HCT116 (cell line): ENCODE results near the gene CMTM6. TPM values are rescaled to one million over a fixed set of nuclear protein-coding genes. Genes with fewer than 3 reads are reported as not detected.

Source experiments
- ATAC-seq: fragments of 200-7000 bp; cut with Tn5 transposase; 2 replicates; pipeline ENCODE4 v1.9.1; 2020; ENCODE audit warnings: mild to moderate bottlenecking, moderate library complexity
- BruUV-seq: library from RNA; stranded (reverse); fragments of 400-500 nt; replicated peaks from 2 replicates; lab custom pipeline; 2021; lab: Mats Ljungman, UMichigan
- CTCF ChIA-PET: fragments of 300-600 bp; sonication (Branson Sonifier 250); formaldehyde crosslinking; loops from one replicate; lab custom pipeline; 2021; ENCODE audit warnings: antibody characterized with exemption; lab: Charles Lee
- POLR2A ChIA-PET: fragments of 300-600, 350-600 bp; sonication (Branson Sonifier 250); formaldehyde crosslinking; loops from one replicate; lab custom pipeline; 2021; ENCODE audit warnings: antibody characterized with exemption; lab: Charles Lee
- RAD21 ChIA-PET, 2 experiments: fragments of 300-600 bp; sonication (Branson Sonifier 250); formaldehyde crosslinking; loops; one replicate each; lab custom pipeline; 2023; ENCODE audit warnings: low total read pairs in 2 of 2; ENCODE audit not compliant: uncharacterized antibody in 2 of 2, unreplicated experiment in 2 of 2, low non-redundant PET in 1 of 2; lab: Charles Lee
- DNase-seq: peaks from one replicate; pipeline ENCODE4 v3.0.0-alpha.2; 2010; ENCODE audit warnings: low read depth, low spot score
- H2AFZ ChIP-seq: fragments of 200-600 bp; shearing (Covaris generic), sonication (generic); 2 replicates; pipeline ENCODE4 v1.6.1; 2017; ENCODE audit warnings: low read depth, mixed run types, mixed read lengths, antibody characterized with exemption, low read length; ENCODE audit not compliant: poor library complexity, severe bottlenecking
- H3K27ac ChIP-seq: 2 replicates; pipeline ENCODE4 v1.5.1; 2012; ENCODE audit warnings: low read depth, low read length
- H3K27me3 ChIP-seq: fragments of 200-600 bp; sonication (generic); 2 replicates; pipeline ENCODE4 v1.6.1; 2016; ENCODE audit warnings: mixed run types, low read length, mixed read lengths; ENCODE audit not compliant: insufficient read depth
- H3K36me3 ChIP-seq, 2 experiments: fragments of 200-500 bp in 1 of 2; fragments of 200-600 bp in 1 of 2; sonication (Bioruptor generic) in 1 of 2; sonication (generic) in 1 of 2; 2 replicates each; pipeline versions ENCODE4 v1.5.1 to v1.6.1; 2014 to 2016; ENCODE audit warnings: low read length in 2 of 2, inconsistent platforms in 1 of 2, mixed read lengths in 1 of 2, mixed run types in 1 of 2; ENCODE audit not compliant: insufficient read depth in 2 of 2, control insufficient read depth in 1 of 2
- H3K4me1 ChIP-seq, 2 experiments: fragments of 200-600 bp in 1 of 2; sonication (generic) in 1 of 2; 2 replicates each; pipeline versions ENCODE4 v1.5.1 to v1.6.1; 2012 to 2017; ENCODE audit warnings: low read length in 2 of 2, inconsistent platforms in 1 of 2, mild to moderate bottlenecking in 1 of 2, mixed read lengths in 1 of 2, mixed run types in 1 of 2, moderate library complexity in 1 of 2; ENCODE audit not compliant: insufficient read depth in 2 of 2, control insufficient read depth in 1 of 2
- H3K4me2 ChIP-seq: fragments of 200-600 bp; sonication (generic); 2 replicates; pipeline ENCODE4 v1.6.1; 2017; ENCODE audit warnings: mixed run types, low read length, mixed read lengths
- H3K4me3 ChIP-seq, 2 experiments: fragments of 200-600 bp in 1 of 2; sonication (generic) in 1 of 2; replicated peaks in 1 of 2; 2 replicates each; pipeline ENCODE4 v1.5.1; 2011 to 2016; ENCODE audit warnings: low read length in 2 of 2, control low read depth in 1 of 2, low read depth in 1 of 2, mild to moderate bottlenecking in 1 of 2, mixed read lengths in 1 of 2, mixed run types in 1 of 2
- H3K79me2 ChIP-seq: fragments of 200-600 bp; sonication (generic); 2 replicates; pipeline ENCODE4 v1.6.1; 2017; ENCODE audit warnings: mild to moderate bottlenecking, mixed run types, low read length, moderate library complexity, mixed read lengths; ENCODE audit not compliant: insufficient read depth
- H3K9ac ChIP-seq: fragments of 200-600 bp; sonication (generic); 2 replicates; pipeline ENCODE4 v1.6.1; 2016; ENCODE audit warnings: low read length, mixed read lengths
- H3K9me2 ChIP-seq: fragments of 200-600 bp; sonication (generic), shearing (Covaris generic); 2 replicates; pipeline ENCODE4 v1.6.1; 2017; ENCODE audit warnings: mixed run types, mild to moderate bottlenecking, moderate library complexity; ENCODE audit not compliant: insufficient read depth
- H3K9me3 ChIP-seq, 2 experiments: fragments of 200-500 bp in 1 of 2; fragments of 200-600 bp in 1 of 2; sonication (Bioruptor generic) in 1 of 2; sonication (generic) in 1 of 2; 2 replicates each; pipeline ENCODE4 v1.6.1; 2014 to 2017; ENCODE audit warnings: low read length in 2 of 2, mixed read lengths in 2 of 2, inconsistent platforms in 1 of 2, low read depth in 1 of 2, mild to moderate bottlenecking in 1 of 2, mixed run types in 1 of 2, moderate library complexity in 1 of 2; ENCODE audit not compliant: control insufficient read depth in 1 of 2, insufficient read depth in 1 of 2
- H4K20me1 ChIP-seq: fragments of 200-600 bp; sonication (generic), shearing (Covaris generic); 2 replicates; pipeline ENCODE4 v1.6.1; 2017; ENCODE audit warnings: mixed run types, mild to moderate bottlenecking, moderate library complexity; ENCODE audit not compliant: insufficient read depth
- CBX3 ChIP-seq: IDR thresholded peaks from 2 replicates; pipeline ENCODE4 v1.6.1; 2012; ENCODE audit warnings: low read depth
- EGR1 ChIP-seq: IDR thresholded peaks from 2 replicates; pipeline ENCODE4 v1.6.1; 2012; ENCODE audit warnings: low read depth
- ELF1 ChIP-seq: IDR thresholded peaks from 2 replicates; pipeline ENCODE4 v1.6.1; 2012; ENCODE audit warnings: low read depth, borderline replicate concordance
- EZH2 ChIP-seq: fragments of 200-600 bp; sonication (generic); IDR thresholded peaks from 2 replicates; pipeline ENCODE4 v1.6.1; 2017; ENCODE audit warnings: antibody characterized with exemption, mixed run types
- EZH2phosphoT487 ChIP-seq: fragments of 200-600 bp; IDR thresholded peaks from 2 replicates; pipeline ENCODE4 v1.6.1; 2018; ENCODE audit warnings: antibody characterized with exemption, borderline replicate concordance
- POLR2A ChIP-seq: IDR thresholded peaks from 2 replicates; pipeline ENCODE4 v1.7.0; 2011; ENCODE audit warnings: borderline replicate concordance; ENCODE audit not compliant: insufficient read depth, insufficient read length; ENCODE audit errors: extremely low read depth
- POLR2AphosphoS5 ChIP-seq: IDR thresholded peaks from 2 replicates; pipeline ENCODE4 v1.6.1; 2011; ENCODE audit warnings: mild to moderate bottlenecking, low read depth, low read length, moderate library complexity
- SP1 ChIP-seq: IDR thresholded peaks from 2 replicates; pipeline ENCODE4 v1.6.1; 2012; ENCODE audit warnings: low read depth
- YY1 ChIP-seq: IDR thresholded peaks from 2 replicates; pipeline ENCODE4 v1.6.1; 2011; ENCODE audit warnings: low read length, low read depth, moderate library complexity, mild to moderate bottlenecking; ENCODE audit not compliant: insufficient replicate concordance; ENCODE audit errors: extremely low read depth
- ZFX ChIP-seq: fragments of 450-650 bp; IDR thresholded peaks from 2 replicates; pipeline ENCODE4 v1.6.1; 2017
- ZNF274 ChIP-seq: fragments of 200-500 bp; sonication (Bioruptor generic); IDR thresholded peaks from 2 replicates; pipeline ENCODE4 v1.6.1; 2014; ENCODE audit warnings: mild to moderate bottlenecking, low read depth, low read length, inconsistent platforms
- intact Hi-C: fragments of 100-400 bp; cut with micrococcal nuclease; formaldehyde crosslinking; loops from 2 replicates; pipeline ENCODE4 v1.10.0; 2022
- total RNA-seq: library from RNA; stranded (reverse); gene quantifications from one replicate; pipeline ENCODE4 v1.2.1, GENCODE V29; 2021; ENCODE audit not compliant: unreplicated experiment
- TF ChIP-seq, protein P1 (sequence below): IDR thresholded peaks from 2 replicates; pipeline ENCODE4 v1.6.1; 2012
- TF ChIP-seq, protein P2 (sequence below), 3 experiments: fragments of 200-600 bp in 1 of 3; sonication (generic) in 1 of 3; IDR thresholded peaks in 2 of 3; conservative IDR thresholded peaks in 1 of 3; 2 replicates each; pipeline ENCODE4 v1.5.1; 2012 to 2017; ENCODE audit warnings: low read depth in 2 of 3, low read length in 2 of 3, antibody characterized with exemption in 1 of 3, borderline replicate concordance in 1 of 3, control low read depth in 1 of 3, mild to moderate bottlenecking in 1 of 3, mixed read lengths in 1 of 3, mixed run types in 1 of 3, moderate library complexity in 1 of 3; ENCODE audit not compliant: insufficient read depth in 1 of 3
- TF ChIP-seq, protein P3 (sequence below): IDR thresholded peaks from 2 replicates; pipeline ENCODE4 v1.6.1; 2012; ENCODE audit warnings: low read depth

Gene CMTM6
- total RNA-seq, 1 experiment from 2014 or later: 41.1 TPM

DNA sequence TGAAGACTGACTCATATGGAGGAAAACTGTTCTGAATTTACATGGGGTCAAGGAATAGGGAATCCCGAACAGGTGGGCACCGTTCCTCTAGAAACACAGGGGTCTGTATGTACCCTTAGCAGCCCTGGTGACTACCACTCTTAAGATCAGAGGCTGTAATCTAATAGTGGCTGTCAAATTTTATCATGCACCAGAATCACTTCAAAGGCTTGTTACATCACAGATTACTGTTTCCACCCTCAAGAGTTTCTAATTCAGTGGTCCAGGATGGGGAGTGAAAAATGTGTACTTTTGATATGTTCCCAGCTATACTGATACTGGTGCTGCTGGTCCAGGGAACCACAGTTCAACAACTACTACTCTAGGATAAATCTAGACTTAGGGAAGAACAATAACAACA lies 40.2 kb upstream of the CMTM6 start:
- Histone ChIP-seq H3K9me2 (no peaks in the 10 kb centered on the region), H3K4me3 (no peak overlapping the region), H3K4me1 (peaks cover 8 to 11% of the 10 kb centered on the region in 2 experiments), H3K79me2 (peaks cover 44% of the 10 kb centered on the region), H3K27me3 (no peaks in the 10 kb centered on the region), H3K36me3 (no peaks in the 10 kb centered on the region), H3K27ac (no peak overlapping the region), H2AFZ (no peak overlapping the region), H3K9ac (no peak overlapping the region), H3K9me3 (no peaks in the 10 kb centered on the region), H3K4me2 (no peak overlapping the region; the same call in 1 of the 2 replicates), H4K20me1 (peaks cover 4% of the 10 kb centered on the region; the same call in 1 of the 2 replicates)
- BruUV-seq: no TSS peak
- ChIA-PET CTCF (no interaction called here), RAD21 (no interaction called here), POLR2A (no interaction called here)
- TF ChIP-seq ZNF274: no peak
- TF ChIP-seq EGR1: no peak
- TF ChIP-seq EZH2phosphoT487: no peak
- TF ChIP-seq EZH2: no peak
- TF ChIP-seq, protein P1, sequence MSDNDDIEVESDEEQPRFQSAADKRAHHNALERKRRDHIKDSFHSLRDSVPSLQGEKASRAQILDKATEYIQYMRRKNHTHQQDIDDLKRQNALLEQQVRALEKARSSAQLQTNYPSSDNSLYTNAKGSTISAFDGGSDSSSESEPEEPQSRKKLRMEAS: no peak
- TF ChIP-seq YY1: no peak
- TF ChIP-seq, protein P2, sequence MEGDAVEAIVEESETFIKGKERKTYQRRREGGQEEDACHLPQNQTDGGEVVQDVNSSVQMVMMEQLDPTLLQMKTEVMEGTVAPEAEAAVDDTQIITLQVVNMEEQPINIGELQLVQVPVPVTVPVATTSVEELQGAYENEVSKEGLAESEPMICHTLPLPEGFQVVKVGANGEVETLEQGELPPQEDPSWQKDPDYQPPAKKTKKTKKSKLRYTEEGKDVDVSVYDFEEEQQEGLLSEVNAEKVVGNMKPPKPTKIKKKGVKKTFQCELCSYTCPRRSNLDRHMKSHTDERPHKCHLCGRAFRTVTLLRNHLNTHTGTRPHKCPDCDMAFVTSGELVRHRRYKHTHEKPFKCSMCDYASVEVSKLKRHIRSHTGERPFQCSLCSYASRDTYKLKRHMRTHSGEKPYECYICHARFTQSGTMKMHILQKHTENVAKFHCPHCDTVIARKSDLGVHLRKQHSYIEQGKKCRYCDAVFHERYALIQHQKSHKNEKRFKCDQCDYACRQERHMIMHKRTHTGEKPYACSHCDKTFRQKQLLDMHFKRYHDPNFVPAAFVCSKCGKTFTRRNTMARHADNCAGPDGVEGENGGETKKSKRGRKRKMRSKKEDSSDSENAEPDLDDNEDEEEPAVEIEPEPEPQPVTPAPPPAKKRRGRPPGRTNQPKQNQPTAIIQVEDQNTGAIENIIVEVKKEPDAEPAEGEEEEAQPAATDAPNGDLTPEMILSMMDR (IDR thresholded peaks at IDR 0.05 in 2 of 3, conservative IDR thresholded peaks at IDR 0.05 in 1 of 3; ENCODE audit: borderline replicate concordance in 1 of 3, insufficient read depth in 1 of 3, low read depth in 2 of 3, low read length in 2 of 3): no peak
- TF ChIP-seq, protein P3, sequence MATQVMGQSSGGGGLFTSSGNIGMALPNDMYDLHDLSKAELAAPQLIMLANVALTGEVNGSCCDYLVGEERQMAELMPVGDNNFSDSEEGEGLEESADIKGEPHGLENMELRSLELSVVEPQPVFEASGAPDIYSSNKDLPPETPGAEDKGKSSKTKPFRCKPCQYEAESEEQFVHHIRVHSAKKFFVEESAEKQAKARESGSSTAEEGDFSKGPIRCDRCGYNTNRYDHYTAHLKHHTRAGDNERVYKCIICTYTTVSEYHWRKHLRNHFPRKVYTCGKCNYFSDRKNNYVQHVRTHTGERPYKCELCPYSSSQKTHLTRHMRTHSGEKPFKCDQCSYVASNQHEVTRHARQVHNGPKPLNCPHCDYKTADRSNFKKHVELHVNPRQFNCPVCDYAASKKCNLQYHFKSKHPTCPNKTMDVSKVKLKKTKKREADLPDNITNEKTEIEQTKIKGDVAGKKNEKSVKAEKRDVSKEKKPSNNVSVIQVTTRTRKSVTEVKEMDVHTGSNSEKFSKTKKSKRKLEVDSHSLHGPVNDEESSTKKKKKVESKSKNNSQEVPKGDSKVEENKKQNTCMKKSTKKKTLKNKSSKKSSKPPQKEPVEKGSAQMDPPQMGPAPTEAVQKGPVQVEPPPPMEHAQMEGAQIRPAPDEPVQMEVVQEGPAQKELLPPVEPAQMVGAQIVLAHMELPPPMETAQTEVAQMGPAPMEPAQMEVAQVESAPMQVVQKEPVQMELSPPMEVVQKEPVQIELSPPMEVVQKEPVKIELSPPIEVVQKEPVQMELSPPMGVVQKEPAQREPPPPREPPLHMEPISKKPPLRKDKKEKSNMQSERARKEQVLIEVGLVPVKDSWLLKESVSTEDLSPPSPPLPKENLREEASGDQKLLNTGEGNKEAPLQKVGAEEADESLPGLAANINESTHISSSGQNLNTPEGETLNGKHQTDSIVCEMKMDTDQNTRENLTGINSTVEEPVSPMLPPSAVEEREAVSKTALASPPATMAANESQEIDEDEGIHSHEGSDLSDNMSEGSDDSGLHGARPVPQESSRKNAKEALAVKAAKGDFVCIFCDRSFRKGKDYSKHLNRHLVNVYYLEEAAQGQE: no peak
- TF ChIP-seq ZFX: no peak
- TF ChIP-seq CBX3: no peak
- TF ChIP-seq SP1: no peak
- TF ChIP-seq POLR2A: no peak
- TF ChIP-seq ELF1: no peak
- no peak for TF ChIP-seq POLR2AphosphoS5
- ATAC-seq (no peak), DNase-seq (no peak)
- intact Hi-C loops: no loop called here
